OCI-LY7 (cell line): ENCODE measurements around the gene MINDY4. TPM values are rescaled to one million over a fixed set of nuclear protein-coding genes. Genes with fewer than 3 reads are reported as not detected.
A peak's percentile ranks its signal among the peaks of the same experiment; 100 is the strongest.

Experiments used
- BruUV-seq: library from RNA; stranded (reverse); fragments of 400-500 nt; replicated peaks from 2 replicates; lab custom pipeline; 2021; lab: Mats Ljungman, UMichigan
- CTCF ChIA-PET: fragments of 300-600 bp; sonication (Branson Sonifier 250); formaldehyde crosslinking; loops from one replicate; lab custom pipeline; 2022; ENCODE audit warnings: antibody characterized with exemption; ENCODE audit not compliant: unreplicated experiment; lab: Charles Lee
- POLR2A ChIA-PET: fragments of 300-600 bp; sonication (Branson Sonifier 250); formaldehyde crosslinking; loops from one replicate; lab custom pipeline; 2022; ENCODE audit warnings: antibody characterized with exemption; lab: Charles Lee
- DNase-seq: peaks from one replicate; pipeline ENCODE4 v3.0.0-alpha.2; 2015; ENCODE audit warnings: low spot score
- H2AFZ ChIP-seq: fragments of 200-600 bp; sonication (generic), shearing (Covaris generic); 2 replicates; pipeline ENCODE4 v1.6.1; 2014; ENCODE audit warnings: mild to moderate bottlenecking, antibody characterized with exemption, low read length, moderate library complexity
- H3K27ac ChIP-seq: fragments of 200-600 bp; sonication (generic); 2 replicates; pipeline ENCODE4 v1.5.1; 2014; ENCODE audit warnings: mixed run types, low read depth, mild to moderate bottlenecking, moderate library complexity, low read length, inconsistent platforms; ENCODE audit not compliant: poor library complexity, severe bottlenecking
- H3K36me3 ChIP-seq: fragments of 200-600 bp; sonication (generic); 2 replicates; pipeline ENCODE4 v1.6.1; 2014; ENCODE audit warnings: mild to moderate bottlenecking, antibody characterized with exemption, low read length, moderate library complexity, mixed read lengths; ENCODE audit not compliant: insufficient read depth
- H3K4me1 ChIP-seq: fragments of 200-600 bp; sonication (generic); 2 replicates; pipeline ENCODE4 v1.5.1; 2014; ENCODE audit warnings: mild to moderate bottlenecking, low read length; ENCODE audit not compliant: insufficient read depth, poor library complexity, severe bottlenecking
- H3K4me2 ChIP-seq: fragments of 200-600 bp; sonication (generic); 2 replicates; pipeline ENCODE4 v1.6.1; 2014; ENCODE audit warnings: mild to moderate bottlenecking, low read length
- H3K4me3 ChIP-seq: fragments of 200-600 bp; sonication (generic); 2 replicates; pipeline ENCODE4 v1.5.1; 2014; ENCODE audit warnings: mild to moderate bottlenecking, low read depth, low read length; ENCODE audit not compliant: poor library complexity, severe bottlenecking
- H3K79me2 ChIP-seq: fragments of 200-600 bp; sonication (generic); 2 replicates; pipeline ENCODE4 v1.6.1; 2016; ENCODE audit warnings: low read depth, mild to moderate bottlenecking, low read length, moderate library complexity, mixed read lengths; ENCODE audit not compliant: insufficient read depth
- H3K9me2 ChIP-seq: fragments of 200-600 bp; sonication (generic); 2 replicates; pipeline ENCODE4 v1.6.1; 2016; ENCODE audit warnings: mild to moderate bottlenecking, low read length, mixed read lengths; ENCODE audit not compliant: insufficient read depth
- H3K9me3 ChIP-seq: fragments of 200-600 bp; sonication (generic); 2 replicates; pipeline ENCODE4 v1.6.1; 2014; ENCODE audit warnings: mild to moderate bottlenecking, mixed run types, low read length, mixed read lengths
- H4K20me1 ChIP-seq: fragments of 200-600 bp; sonication (generic); 2 replicates; pipeline ENCODE4 v1.6.1; 2014; ENCODE audit warnings: mild to moderate bottlenecking, antibody characterized with exemption, low read length, moderate library complexity, mixed read lengths; ENCODE audit not compliant: insufficient read depth
- CTCF ChIP-seq: fragments of 200-600 bp; sonication (generic); conservative IDR thresholded peaks from 2 replicates; pipeline ENCODE4 v1.5.1; 2014; ENCODE audit warnings: mild to moderate bottlenecking, antibody characterized with exemption, low read length, moderate library complexity, mixed read lengths
- EZH2phosphoT487 ChIP-seq: fragments of 200-600 bp; sonication (generic); IDR thresholded peaks from 2 replicates; pipeline ENCODE4 v1.6.1; 2018; ENCODE audit warnings: low read depth, borderline replicate concordance, mild to moderate bottlenecking, mixed run types, antibody characterized with exemption, low read length, moderate library complexity, mixed read lengths
- intact Hi-C: fragments of 100-400 bp; cut with micrococcal nuclease; formaldehyde crosslinking; loops from one replicate; pipeline ENCODE4 v1.10.0; 2022; ENCODE audit not compliant: unreplicated experiment
- total RNA-seq, 2 experiments: library from RNA; depleted of rRNA in 1 of 2; stranded (reverse); fragments of >200 nt in 1 of 2; shearing (Covaris generic) in 1 of 2; gene quantifications; 2 replicates each; pipeline ENCODE4 v1.2.3, GENCODE V29; 2014 to 2022

MINDY4 gene
- total RNA-seq, 2 experiments from 2014 or later, result 0.86 TPM; not detected in 1

GRCh38 chr7:30800785-30801252 is 29.6 kb downstream of the MINDY4 start:
- Histone ChIP-seq H3K9me3 (no peaks in the 10 kb centered on the region), H3K9me2 (no peaks in the 10 kb centered on the region), H3K79me2 (no peaks in the 10 kb centered on the region), H3K4me1 (peaks cover 47% of the 10 kb centered on the region), H3K36me3 (no peaks in the 10 kb centered on the region), H3K4me3 (no peak overlapping the region), H3K4me2 (no peak overlapping the region), H3K27ac (no peak overlapping the region), H4K20me1 (no peaks in the 10 kb centered on the region), H2AFZ (no peak overlapping the region)
- no TSS peak for BruUV-seq
- POLR2A ChIA-PET, result no interaction called here
- CTCF ChIA-PET, result no interaction called here
- intact Hi-C loops, result loop anchor here (1.0 kb wide), 3 partner anchors 107 to 321 kb away; no protein-coding TSS in a partner anchor
- DNase-seq, result peak; percentile 73
- TF ChIP-seq CTCF, result peak; percentile 86
- no peak for TF ChIP-seq EZH2phosphoT487

- no peak overlapping the region for H3K27ac ChIP-seq
- H3K9me2 ChIP-seq, result no peaks in the 10 kb centered on the region
- BruUV-seq, result no TSS peak
- no peaks in the 10 kb centered on the region for H3K36me3 ChIP-seq
- intact Hi-C loops, result no loop called here
- no peaks in the 10 kb centered on the region for H4K20me1 ChIP-seq
- POLR2A ChIA-PET, result no interaction called here
- H2AFZ ChIP-seq, result no peak overlapping the region
- peaks cover 27% of the 10 kb centered on the region for H3K4me1 ChIP-seq
- CTCF ChIA-PET, result no interaction called here
- no peaks in the 10 kb centered on the region for H3K79me2 ChIP-seq
- H3K4me2 ChIP-seq, result no peak overlapping the region
- H3K9me3 ChIP-seq, result no peaks in the 10 kb centered on the region
- no peak overlapping the region for H3K4me3 ChIP-seq
- TF ChIP-seq EZH2phosphoT487, result no peak
- no peak for TF ChIP-seq CTCF
- no peak for DNase-seq
Measured at GRCh38 chr7:30802812-30803211, 31.6 kb downstream of the MINDY4 start.

GRCh38 chr7:30804078-30804661 is 33.0 kb downstream of the MINDY4 start:
- Histone ChIP-seq H2AFZ (no peak overlapping the region), H3K4me1 (peaks cover 15% of the 10 kb centered on the region), H4K20me1 (no peaks in the 10 kb centered on the region), H3K4me2 (no peak overlapping the region), H3K27ac (no peak overlapping the region), H3K9me3 (no peaks in the 10 kb centered on the region), H3K36me3 (no peaks in the 10 kb centered on the region), H3K79me2 (no peaks in the 10 kb centered on the region), H3K4me3 (no peak overlapping the region), H3K9me2 (no peaks in the 10 kb centered on the region)
- BruUV-seq, result no TSS peak
- POLR2A ChIA-PET, result no interaction called here
- no peak for DNase-seq
- TF ChIP-seq CTCF, result no peak
- no peak for TF ChIP-seq EZH2phosphoT487
- intact Hi-C loops, result no loop called here
- CTCF ChIA-PET, result no interaction called here
